Panc1 (cell line): ENCODE results near the gene ABHD4. TPM values are rescaled to one million over a fixed set of nuclear protein-coding genes. Genes with fewer than 3 reads are reported as not detected.

Source experiments
- ATAC-seq: fragments of 200-7000 bp; cut with Tn5 transposase; 2 replicates; pipeline ENCODE4 v1.9.1; 2020; ENCODE audit warnings: mild to moderate bottlenecking, moderate library complexity
- BruUV-seq: library from RNA; stranded (reverse); fragments of 400-500 nt; replicated peaks from 2 replicates; lab custom pipeline; 2021; lab: Mats Ljungman, UMichigan
- CTCF ChIA-PET: fragments of 300-600 bp; sonication (Branson Sonifier 250); formaldehyde crosslinking; loops from one replicate; lab custom pipeline; 2022; ENCODE audit warnings: antibody characterized with exemption; lab: Charles Lee
- POLR2A ChIA-PET: fragments of 300-600 bp; sonication (Branson Sonifier 250); formaldehyde crosslinking; loops from one replicate; lab custom pipeline; 2022; ENCODE audit warnings: antibody characterized with exemption; lab: Charles Lee
- DNase-seq: peaks from one replicate; pipeline ENCODE4 v3.0.0-alpha.2; 2010; ENCODE audit warnings: low read depth, low spot score
- H3K27ac ChIP-seq: 2 replicates; pipeline ENCODE4 v1.5.1; 2011; ENCODE audit warnings: mild to moderate bottlenecking, low read length, inconsistent platforms
- H3K27me3 ChIP-seq: fragments of 200-500 bp; sonication (Bioruptor generic); 2 replicates; pipeline ENCODE4 v1.6.0; 2014; ENCODE audit warnings: low read length, inconsistent platforms; ENCODE audit not compliant: control insufficient read depth, insufficient read depth
- H3K36me3 ChIP-seq: fragments of 200-500 bp; sonication (Bioruptor generic); 2 replicates; pipeline ENCODE4 v1.5.1; 2014; ENCODE audit warnings: inconsistent platforms, mild to moderate bottlenecking, low read length, moderate library complexity; ENCODE audit not compliant: control insufficient read depth, insufficient read depth
- H3K4me1 ChIP-seq: 2 replicates; pipeline ENCODE4 v1.5.1; 2011; ENCODE audit warnings: inconsistent platforms, mild to moderate bottlenecking, low read length, moderate library complexity; ENCODE audit not compliant: control insufficient read depth, insufficient read depth
- H3K4me3 ChIP-seq, 2 experiments: 2 replicates each; pipeline ENCODE4 v1.5.1; 2011 to 2012; ENCODE audit warnings: low read depth in 2 of 2, low read length in 2 of 2, mild to moderate bottlenecking in 2 of 2, inconsistent platforms in 1 of 2, moderate library complexity in 1 of 2
- H3K9me3 ChIP-seq: fragments of 200-500 bp; sonication (Bioruptor generic); 2 replicates; pipeline ENCODE4 v1.5.1; 2014; ENCODE audit warnings: low read depth, mild to moderate bottlenecking, inconsistent platforms, low read length, moderate library complexity; ENCODE audit not compliant: control insufficient read depth, insufficient read depth
- POLR2AphosphoS5 ChIP-seq: IDR thresholded peaks from 2 replicates; pipeline ENCODE4 v1.6.1; 2012; ENCODE audit warnings: mild to moderate bottlenecking, low read depth, low read length, moderate library complexity
- SIN3A ChIP-seq: IDR thresholded peaks from 2 replicates; pipeline ENCODE4 v1.6.1; 2012; ENCODE audit warnings: low read depth, mild to moderate bottlenecking, low read length, moderate library complexity, borderline replicate concordance; ENCODE audit not compliant: insufficient read depth
- TCF7L2 ChIP-seq: IDR thresholded peaks from 2 replicates; pipeline ENCODE4 v1.6.1; 2011; ENCODE audit warnings: mild to moderate bottlenecking, low read depth, low read length, inconsistent platforms
- in situ Hi-C: cut with HindIII; loops from 2 replicates; pipeline ENCODE4 v1.10.0; 2016; ENCODE audit warnings: low sequenced_read_pairs, low pct_unique_long_range_greater_than_20kb
- intact Hi-C: fragments of 100-400 bp; cut with micrococcal nuclease; formaldehyde crosslinking; loops from one replicate; pipeline ENCODE4 v1.10.0; 2022; ENCODE audit not compliant: unreplicated experiment
- total RNA-seq: library from RNA; stranded (reverse); gene quantifications from one replicate; pipeline ENCODE4 v1.2.1, GENCODE V29; 2021; ENCODE audit not compliant: unreplicated experiment
- TF ChIP-seq, protein P1 (sequence below), 2 experiments: IDR thresholded peaks; 2 replicates each; pipeline ENCODE4 v1.6.1; 2011 to 2012; ENCODE audit warnings: low read depth in 2 of 2, control low read depth in 1 of 2, low read length in 1 of 2, mild to moderate bottlenecking in 1 of 2, moderate library complexity in 1 of 2; ENCODE audit not compliant: insufficient read depth in 1 of 2
- TF ChIP-seq, protein P2 (sequence below): fragments of 450-650 bp; IDR thresholded peaks from 2 replicates; pipeline ENCODE4 v1.5.1; 2017; ENCODE audit warnings: mild to moderate bottlenecking

ABHD4 gene
- total RNA-seq, 1 experiment from 2014 or later = 5.1 TPM

DNA sequence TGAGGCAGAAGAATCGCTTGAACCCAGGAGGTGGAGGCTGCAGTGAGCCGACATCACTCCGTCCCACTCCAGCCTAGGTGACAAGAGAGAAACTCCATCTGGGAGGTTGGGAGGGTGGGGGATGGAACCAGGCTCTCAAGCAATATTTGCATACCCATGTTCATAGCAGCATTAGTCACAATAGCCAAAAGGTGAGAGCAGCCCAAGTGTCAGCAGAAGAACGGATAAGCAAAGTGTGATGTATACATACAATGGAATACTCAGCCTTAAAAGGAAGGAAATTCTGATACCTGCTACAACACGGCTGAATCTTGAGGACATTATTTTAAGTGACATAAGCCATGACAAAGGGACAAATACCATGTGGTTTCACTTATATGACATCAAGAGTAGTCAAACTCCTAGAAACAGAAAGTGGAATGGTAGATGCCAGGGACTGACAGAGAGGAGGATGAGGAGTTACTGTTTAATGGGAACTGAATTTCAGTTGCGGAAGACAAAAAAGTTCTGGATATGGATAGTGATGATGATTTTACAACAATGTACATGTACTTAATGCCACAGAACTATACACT is 20.7 kb upstream of the ABHD4 start:
- in situ Hi-C loops (no loop called here), intact Hi-C loops (no loop called here)
- H3K4me3 ChIP-seq = no peak overlapping the region
- H3K27me3 ChIP-seq = no peaks in the 10 kb centered on the region
- no peak for ATAC-seq
- no peak overlapping the region for H3K27ac ChIP-seq
- TF ChIP-seq, protein P1, sequence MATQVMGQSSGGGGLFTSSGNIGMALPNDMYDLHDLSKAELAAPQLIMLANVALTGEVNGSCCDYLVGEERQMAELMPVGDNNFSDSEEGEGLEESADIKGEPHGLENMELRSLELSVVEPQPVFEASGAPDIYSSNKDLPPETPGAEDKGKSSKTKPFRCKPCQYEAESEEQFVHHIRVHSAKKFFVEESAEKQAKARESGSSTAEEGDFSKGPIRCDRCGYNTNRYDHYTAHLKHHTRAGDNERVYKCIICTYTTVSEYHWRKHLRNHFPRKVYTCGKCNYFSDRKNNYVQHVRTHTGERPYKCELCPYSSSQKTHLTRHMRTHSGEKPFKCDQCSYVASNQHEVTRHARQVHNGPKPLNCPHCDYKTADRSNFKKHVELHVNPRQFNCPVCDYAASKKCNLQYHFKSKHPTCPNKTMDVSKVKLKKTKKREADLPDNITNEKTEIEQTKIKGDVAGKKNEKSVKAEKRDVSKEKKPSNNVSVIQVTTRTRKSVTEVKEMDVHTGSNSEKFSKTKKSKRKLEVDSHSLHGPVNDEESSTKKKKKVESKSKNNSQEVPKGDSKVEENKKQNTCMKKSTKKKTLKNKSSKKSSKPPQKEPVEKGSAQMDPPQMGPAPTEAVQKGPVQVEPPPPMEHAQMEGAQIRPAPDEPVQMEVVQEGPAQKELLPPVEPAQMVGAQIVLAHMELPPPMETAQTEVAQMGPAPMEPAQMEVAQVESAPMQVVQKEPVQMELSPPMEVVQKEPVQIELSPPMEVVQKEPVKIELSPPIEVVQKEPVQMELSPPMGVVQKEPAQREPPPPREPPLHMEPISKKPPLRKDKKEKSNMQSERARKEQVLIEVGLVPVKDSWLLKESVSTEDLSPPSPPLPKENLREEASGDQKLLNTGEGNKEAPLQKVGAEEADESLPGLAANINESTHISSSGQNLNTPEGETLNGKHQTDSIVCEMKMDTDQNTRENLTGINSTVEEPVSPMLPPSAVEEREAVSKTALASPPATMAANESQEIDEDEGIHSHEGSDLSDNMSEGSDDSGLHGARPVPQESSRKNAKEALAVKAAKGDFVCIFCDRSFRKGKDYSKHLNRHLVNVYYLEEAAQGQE (IDR thresholded peaks at IDR 0.05; ENCODE audit: insufficient read depth in 1 of 2, low read depth in 2 of 2, low read length in 1 of 2) = no peak
- no peak for TF ChIP-seq SIN3A
- no peak for TF ChIP-seq TCF7L2
- no peak for TF ChIP-seq POLR2AphosphoS5
- TF ChIP-seq, protein P2, sequence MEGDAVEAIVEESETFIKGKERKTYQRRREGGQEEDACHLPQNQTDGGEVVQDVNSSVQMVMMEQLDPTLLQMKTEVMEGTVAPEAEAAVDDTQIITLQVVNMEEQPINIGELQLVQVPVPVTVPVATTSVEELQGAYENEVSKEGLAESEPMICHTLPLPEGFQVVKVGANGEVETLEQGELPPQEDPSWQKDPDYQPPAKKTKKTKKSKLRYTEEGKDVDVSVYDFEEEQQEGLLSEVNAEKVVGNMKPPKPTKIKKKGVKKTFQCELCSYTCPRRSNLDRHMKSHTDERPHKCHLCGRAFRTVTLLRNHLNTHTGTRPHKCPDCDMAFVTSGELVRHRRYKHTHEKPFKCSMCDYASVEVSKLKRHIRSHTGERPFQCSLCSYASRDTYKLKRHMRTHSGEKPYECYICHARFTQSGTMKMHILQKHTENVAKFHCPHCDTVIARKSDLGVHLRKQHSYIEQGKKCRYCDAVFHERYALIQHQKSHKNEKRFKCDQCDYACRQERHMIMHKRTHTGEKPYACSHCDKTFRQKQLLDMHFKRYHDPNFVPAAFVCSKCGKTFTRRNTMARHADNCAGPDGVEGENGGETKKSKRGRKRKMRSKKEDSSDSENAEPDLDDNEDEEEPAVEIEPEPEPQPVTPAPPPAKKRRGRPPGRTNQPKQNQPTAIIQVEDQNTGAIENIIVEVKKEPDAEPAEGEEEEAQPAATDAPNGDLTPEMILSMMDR = no peak
- POLR2A ChIA-PET = no interaction called here
- no peaks in the 10 kb centered on the region for H3K4me1 ChIP-seq
- DNase-seq = no peak
- H3K36me3 ChIP-seq = peaks cover 7% of the 10 kb centered on the region
- CTCF ChIA-PET = no interaction called here
- no TSS peak for BruUV-seq
- no peaks in the 10 kb centered on the region for H3K9me3 ChIP-seq

DNA sequence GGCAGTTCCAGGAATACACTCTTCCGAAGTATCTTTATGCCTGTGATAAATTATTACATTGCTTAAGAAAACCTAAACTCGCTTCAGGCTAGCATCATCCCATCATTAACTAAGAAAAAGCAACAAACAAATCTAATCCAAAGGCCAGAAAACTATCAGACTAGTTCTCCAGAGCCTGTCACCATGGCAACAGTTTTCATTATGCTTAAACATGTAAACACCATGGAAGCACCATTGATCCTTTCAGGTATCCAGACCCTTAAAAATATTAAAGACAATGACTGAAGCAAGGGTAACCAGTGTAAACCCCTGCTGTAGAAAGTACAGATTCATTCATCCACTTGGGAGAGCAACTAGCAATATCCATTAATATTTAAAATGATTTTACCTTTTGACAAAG is 18.9 kb upstream of the ABHD4 start:
- Histone ChIP-seq H3K9me3 (no peaks in the 10 kb centered on the region), H3K4me1 (no peaks in the 10 kb centered on the region), H3K27ac (no peak overlapping the region), H3K4me3 (no peak overlapping the region), H3K36me3 (peaks cover 1% of the 10 kb centered on the region; the same call in 1 of the 2 replicates), H3K27me3 (no peaks in the 10 kb centered on the region)
- ChIA-PET CTCF (no interaction called here), POLR2A (no interaction called here)
- intact Hi-C loops (no loop called here), in situ Hi-C loops (no loop called here)
- TF ChIP-seq SIN3A = no peak
- BruUV-seq = no TSS peak
- ATAC-seq (no peak), DNase-seq (no peak)

DNA sequence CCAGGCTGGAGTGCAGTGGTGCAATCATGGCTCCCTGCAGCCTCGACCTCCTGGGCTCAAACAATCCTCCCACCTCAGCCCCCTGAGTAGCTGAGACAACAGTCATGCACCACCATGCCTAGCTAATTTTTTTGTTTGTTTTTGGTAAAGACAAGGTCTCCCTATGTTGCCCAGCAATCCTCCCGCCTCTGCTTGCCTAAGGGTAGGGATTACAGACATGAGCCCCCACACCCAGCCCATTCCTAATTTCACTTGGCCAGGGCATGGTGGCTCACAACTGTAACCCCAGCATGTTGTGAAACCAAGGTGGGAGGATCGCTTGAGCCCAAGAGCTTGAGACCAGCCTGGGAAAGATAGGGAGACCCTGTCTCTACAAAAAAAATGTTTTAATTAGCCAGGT is 18.2 kb upstream of the ABHD4 start:
- ChIA-PET POLR2A (interaction anchor here (0.6 kb wide), 1 partner anchor 133 kb away, joined by 8 read pairs; no protein-coding TSS in a partner anchor), CTCF (no interaction called here)
- in situ Hi-C loops = no loop called here
- TF ChIP-seq POLR2AphosphoS5 (no peak), TCF7L2 (no peak), SIN3A (no peak)
- TF ChIP-seq, protein P2 = no peak
- TF ChIP-seq, protein P1 (IDR thresholded peaks at IDR 0.05; ENCODE audit: insufficient read depth in 1 of 2, low read depth in 2 of 2, low read length in 1 of 2) = no peak
- H3K36me3 ChIP-seq = no peaks in the 10 kb centered on the region
- intact Hi-C loops = no loop called here
- no peaks in the 10 kb centered on the region for H3K4me1 ChIP-seq
- ATAC-seq (no peak), DNase-seq (no peak)
- no peak overlapping the region for H3K27ac ChIP-seq
- BruUV-seq = no TSS peak
- H3K27me3 ChIP-seq = no peaks in the 10 kb centered on the region
- no peak overlapping the region for H3K4me3 ChIP-seq
- no peaks in the 10 kb centered on the region for H3K9me3 ChIP-seq
